H1 (cell line): ENCODE results near the gene AAK1. TPM values are rescaled to one million over a fixed set of nuclear protein-coding genes. Genes with fewer than 3 reads are reported as not detected.

ENCODE experiments used
- CTCF ChIA-PET: fragments of 300-600 bp; sonication (Branson Sonifier 250); formaldehyde crosslinking; loops from one replicate; lab custom pipeline; 2021; ENCODE audit not compliant: partially characterized antibody; lab: Charles Lee
- POLR2A ChIA-PET: fragments of 300-600 bp; sonication (Branson Sonifier 250); formaldehyde crosslinking; loops from one replicate; lab custom pipeline; 2021; ENCODE audit warnings: inconsistent platforms; ENCODE audit not compliant: partially characterized antibody; lab: Charles Lee
- DNase-seq, 2 experiments: peaks; one replicate each; pipeline versions ENCODE4 v3.0.0 to v3.0.0-alpha.2; 2010 to 2022; ENCODE audit warnings: low spot score in 2 of 2, low read depth in 1 of 2, mixed read lengths in 1 of 2
- FAIRE-seq: peaks from 2 replicates; lab custom pipeline; 2011; peaks lifted over from hg19 to GRCh38; lab: Jason Lieb, UNC
- H2AFZ ChIP-seq: 2 replicates; pipeline ENCODE4 v1.8.1; 2012; ENCODE audit warnings: low read length, inconsistent platforms
- H2AK5ac ChIP-seq: 2 replicates; pipeline ENCODE4 v1.6.1; 2013; ENCODE audit warnings: low read depth, low read length
- H2BK120ac ChIP-seq: replicated peaks from 2 replicates; pipeline ENCODE3; 2013; ENCODE audit warnings: low read depth, low read length, inconsistent platforms
- H2BK12ac ChIP-seq: 2 replicates; pipeline ENCODE4 v1.6.1; 2013; ENCODE audit warnings: low read depth, low read length
- H2BK15ac ChIP-seq: 2 replicates; pipeline ENCODE4 v1.6.1; 2013; ENCODE audit warnings: low read length
- H2BK20ac ChIP-seq: 2 replicates; pipeline ENCODE4 v1.6.1; 2013; ENCODE audit warnings: low read length
- H2BK5ac ChIP-seq: 2 replicates; pipeline ENCODE4 v1.6.1; 2013; ENCODE audit warnings: low read depth, low read length
- H3K14ac ChIP-seq: 2 replicates; pipeline ENCODE4 v1.6.1; 2013; ENCODE audit warnings: inconsistent platforms; ENCODE audit not compliant: insufficient read length
- H3K18ac ChIP-seq: 2 replicates; pipeline ENCODE4 v1.6.1; 2013; ENCODE audit warnings: low read length; ENCODE audit errors: extremely low read depth
- H3K23ac ChIP-seq: 2 replicates; pipeline ENCODE4 v1.6.1; 2013; ENCODE audit warnings: inconsistent platforms; ENCODE audit not compliant: insufficient read length
- H3K23me2 ChIP-seq: 2 replicates; pipeline ENCODE4 v1.6.1; 2013; ENCODE audit warnings: low read depth, low read length
- H3K27ac ChIP-seq: 2 replicates; pipeline ENCODE4 v1.6.1; 2011; ENCODE audit warnings: low read depth, low read length, inconsistent platforms
- H3K27me3 ChIP-seq, 4 experiments: replicated peaks in 1 of 4; 1 replicate in 1 of 4; 2 replicates in 3 of 4; pipeline versions ENCODE4 v1.6.1 to v1.8.1; 2011 to 2013; ENCODE audit warnings: low read length in 3 of 4, mild to moderate bottlenecking in 3 of 4, inconsistent platforms in 2 of 4, mixed read lengths in 2 of 4, moderate library complexity in 1 of 4; ENCODE audit not compliant: control insufficient read depth in 3 of 4, insufficient read depth in 3 of 4; ENCODE audit errors: extremely low read depth in 1 of 4
- H3K36me3 ChIP-seq, 4 experiments: 2 replicates each; pipeline versions ENCODE4 v1.6.1 to v1.8.1; 2011 to 2013; ENCODE audit warnings: mild to moderate bottlenecking in 4 of 4, low read length in 3 of 4, moderate library complexity in 2 of 4, control low read depth in 1 of 4, inconsistent platforms in 1 of 4; ENCODE audit not compliant: insufficient read depth in 4 of 4, control insufficient read depth in 2 of 4
- H3K4ac ChIP-seq: replicated peaks from 2 replicates; pipeline ENCODE3; 2013; ENCODE audit warnings: low read length, low read depth, mixed read lengths, inconsistent platforms; ENCODE audit not compliant: insufficient read length
- H3K4me1 ChIP-seq, 4 experiments: replicated peaks in 1 of 4; 1 replicate in 1 of 4; 2 replicates in 3 of 4; pipeline versions ENCODE4 v1.6.1 to v1.8.1; 2011 to 2013; ENCODE audit warnings: low read length in 3 of 4, inconsistent platforms in 2 of 4, mixed read lengths in 1 of 4; ENCODE audit not compliant: insufficient read depth in 4 of 4, control insufficient read depth in 3 of 4
- H3K4me2 ChIP-seq, 2 experiments: 2 replicates each; pipeline versions ENCODE4 v1.6.1 to v1.8.1; 2011 to 2013; ENCODE audit warnings: low read depth in 2 of 2, low read length in 2 of 2, control low read depth in 1 of 2, inconsistent platforms in 1 of 2, mild to moderate bottlenecking in 1 of 2; ENCODE audit not compliant: insufficient read depth in 1 of 2
- H3K4me3 ChIP-seq, 4 experiments: fragments of 200-600, 300-600 bp in 1 of 4; sonication (generic), shearing (Covaris generic), sonication (Bioruptor Twin) in 1 of 4; 2 replicates each; pipeline versions ENCODE4 v1.5.1 to v1.8.1; 2011 to 2016; ENCODE audit warnings: low read length in 4 of 4, low read depth in 3 of 4, control low read depth in 2 of 4, inconsistent platforms in 2 of 4, mild to moderate bottlenecking in 2 of 4, mixed read lengths in 1 of 4, moderate library complexity in 1 of 4; ENCODE audit not compliant: insufficient read depth in 2 of 4; ENCODE audit errors: extremely low read depth in 1 of 4
- H3K56ac ChIP-seq: replicated peaks from 2 replicates; pipeline ENCODE3; 2013; ENCODE audit warnings: low read depth, mild to moderate bottlenecking, mixed read lengths, low read length, inconsistent platforms; ENCODE audit not compliant: insufficient read length
- H3K79me1 ChIP-seq: 2 replicates; pipeline ENCODE4 v1.6.1; 2013; ENCODE audit warnings: low read depth, low read length, control low read depth
- H3K79me2 ChIP-seq, 2 experiments: 2 replicates each; pipeline versions ENCODE4 v1.6.1 to v1.8.1; 2012 to 2013; ENCODE audit warnings: low read length in 2 of 2, mild to moderate bottlenecking in 2 of 2, inconsistent platforms in 1 of 2; ENCODE audit not compliant: insufficient read depth in 2 of 2, control insufficient read depth in 1 of 2
- H3K9ac ChIP-seq, 4 experiments: replicated peaks in 1 of 4; 1 replicate in 1 of 4; 2 replicates in 3 of 4; pipeline versions ENCODE4 v1.6.1 to v1.8.1; 2011 to 2013; ENCODE audit warnings: low read depth in 3 of 4, low read length in 3 of 4, control low read depth in 2 of 4, mild to moderate bottlenecking in 2 of 4, moderate library complexity in 2 of 4, inconsistent platforms in 1 of 4; ENCODE audit errors: extremely low read depth in 1 of 4
- H3K9me3 ChIP-seq, 2 experiments: 2 replicates each; pipeline versions ENCODE4 v1.6.1 to v1.8.1; 2012 to 2013; ENCODE audit warnings: mild to moderate bottlenecking in 2 of 2, moderate library complexity in 2 of 2, control low read depth in 1 of 2, inconsistent platforms in 1 of 2, low read depth in 1 of 2, low read length in 1 of 2, mixed read lengths in 1 of 2; ENCODE audit not compliant: insufficient read depth in 2 of 2
- H4K20me1 ChIP-seq, 2 experiments: replicated peaks in 1 of 2; 2 replicates each; pipeline versions ENCODE3 to v1.8.1; 2011 to 2013; ENCODE audit warnings: inconsistent platforms in 2 of 2, low read length in 2 of 2, mild to moderate bottlenecking in 1 of 2; ENCODE audit not compliant: insufficient read depth in 2 of 2, control insufficient read depth in 1 of 2
- H4K5ac ChIP-seq: 2 replicates; pipeline ENCODE4 v1.6.1; 2013; ENCODE audit warnings: low read length, low read depth, mixed read lengths, inconsistent platforms; ENCODE audit not compliant: insufficient read length
- H4K8ac ChIP-seq: 2 replicates; pipeline ENCODE4 v1.8.0; 2013; ENCODE audit warnings: mild to moderate bottlenecking, moderate library complexity, low read length, inconsistent platforms; ENCODE audit not compliant: insufficient read depth; ENCODE audit errors: extremely low read depth
- H4K91ac ChIP-seq: replicated peaks from 2 replicates; pipeline ENCODE3; 2013; ENCODE audit warnings: low read length, mixed read lengths, inconsistent platforms; ENCODE audit not compliant: insufficient read length
- BRCA1 ChIP-seq: IDR thresholded peaks from 2 replicates; pipeline ENCODE4 v1.6.1; 2012; ENCODE audit warnings: low read depth, low read length, improper control_type of control experiment
- CBX8 ChIP-seq: fragments of 300-800, 300-1000 bp; sonication (generic); IDR thresholded peaks from 2 replicates; pipeline ENCODE4 v1.7.1; 2016; ENCODE audit warnings: low read depth, low read length, borderline replicate concordance
- KDM5A ChIP-seq: fragments of 200-600 bp; IDR thresholded peaks from 2 replicates; pipeline ENCODE4 v1.7.1; 2012; ENCODE audit warnings: mild to moderate bottlenecking, low read length, inconsistent platforms, mixed read lengths
- POLR2A ChIP-seq, 2 experiments: IDR thresholded peaks; 1 replicate in 1 of 2; 2 replicates in 1 of 2; pipeline ENCODE4 v1.6.1; 2011; ENCODE audit warnings: low read depth in 2 of 2, low read length in 2 of 2, mild to moderate bottlenecking in 2 of 2; ENCODE audit errors: control extremely low read depth in 1 of 2
- POLR2AphosphoS5 ChIP-seq: IDR thresholded peaks from 2 replicates; pipeline ENCODE4 v1.6.1; 2011; ENCODE audit warnings: low read depth, low read length
- POU5F1 ChIP-seq: IDR thresholded peaks from 2 replicates; pipeline ENCODE4 v1.6.1; 2011; ENCODE audit warnings: low read depth, mild to moderate bottlenecking, low read length, moderate library complexity
- SRF ChIP-seq: IDR thresholded peaks from 2 replicates; pipeline ENCODE4 v1.6.1; 2011; ENCODE audit warnings: mild to moderate bottlenecking, low read depth, low read length, moderate library complexity
- SUZ12 ChIP-seq: fragments of 200-600 bp; sonication (generic); IDR thresholded peaks from 2 replicates; pipeline ENCODE4 v1.6.1; 2012; ENCODE audit warnings: mild to moderate bottlenecking, inconsistent platforms, low read length, moderate library complexity, mixed read lengths
- WGBS, 2 experiments: shearing (Covaris generic) in 1 of 2; methylation state at CpG; one replicate each; pipeline versions ENCODE4 v1.1.6 to v1.1.7; 2013 to 2015; ENCODE audit warnings: low lambda C conversion rate in 2 of 2, mixed read lengths in 2 of 2, inconsistent platforms in 1 of 2, low coverage in 1 of 2, missing lambda C conversion rate in 1 of 2; ENCODE audit not compliant: insufficient replicate concordance in 2 of 2, insufficient coverage in 1 of 2, insufficient read length in 1 of 2; ENCODE audit errors: extremely low coverage in 1 of 2, missing lambda C conversion rate in 1 of 2; 5-methylcytosine and 5-hydroxymethylcytosine counted together
- polyA plus RNA-seq, 7 experiments: library from polyadenylated mRNA; depleted of rRNA in 3 of 7; stranded (reverse) in 5 of 7; unstranded in 2 of 7; fragments of >200 nt in 5 of 7; fragments of 200-250 nt in 2 of 7; gene quantifications; 1 replicate in 5 of 7; 2 replicates in 1 of 7; 4 replicates in 1 of 7; pipeline versions ENCODE4 v1.2.1 to v1.2.3, GENCODE V29; 2011 to 2013; ENCODE audit warnings: missing spikeins in 2 of 7, mixed read lengths in 2 of 7
- total RNA-seq: library from RNA; stranded (reverse); fragmentation: NEBNext Ultra II Directional; extraction: Animal tissue kit (Norgen Biotek cat#: 25700); gene quantifications from 2 replicates; pipeline ENCODE4 v1.2.1, GENCODE V29; 2021
- TF ChIP-seq, protein P1 (sequence below): IDR thresholded peaks from 2 replicates; pipeline ENCODE4 v1.6.1; 2012; ENCODE audit warnings: inconsistent platforms
- TF ChIP-seq, protein P2 (sequence below): IDR thresholded peaks from 2 replicates; pipeline ENCODE4 v1.6.1; 2012; ENCODE audit warnings: inconsistent platforms

The AAK1 gene
- total and polyA plus RNA-seq, 2 of the 8 experiments (the other 6 are each of a cell fraction or from before 2014, with no cell fraction given) = 10.0 to 40.5 TPM

DNA sequence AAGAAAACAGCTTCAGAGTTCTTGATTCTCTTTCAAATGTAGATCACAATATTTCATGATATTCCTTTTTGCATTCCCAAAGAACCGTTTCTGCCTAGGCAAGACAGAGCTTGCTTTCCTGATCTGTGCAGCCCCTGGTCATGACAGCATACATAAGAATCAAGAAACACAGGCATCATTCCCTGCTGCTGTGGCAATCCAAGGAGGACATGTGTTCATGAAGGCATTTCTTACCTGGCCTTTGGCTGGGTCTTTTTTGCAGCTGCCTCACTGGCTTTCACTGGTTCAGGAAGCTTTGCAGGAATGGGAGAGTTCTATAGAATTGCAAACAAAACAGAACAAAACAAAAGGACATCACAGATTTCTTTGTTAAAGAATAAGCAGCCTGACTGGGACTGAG is 118.7 kb downstream of the AAK1 start:
- H3K27me3 ChIP-seq = no peaks in the 10 kb centered on the region
- H2BK20ac ChIP-seq = no peak overlapping the region
- H3K4me2 ChIP-seq = peak overlapping the region; percentile 21 to 72
- CTCF ChIA-PET = interaction anchor here (0.7 to 2.2 kb wide), 5 partner anchors 9 to 293 kb away, joined by 3 to 7 read pairs (median 3); no protein-coding TSS in a partner anchor
- H3K56ac ChIP-seq = no peak overlapping the region
- H3K23ac ChIP-seq = no peak overlapping the region
- H2BK5ac ChIP-seq = 0 out of 2 replicates have a peak overlapping the region, but pooled peaks have one; percentile 3
- H4K91ac ChIP-seq = no peak overlapping the region
- no peak overlapping the region for H3K4ac ChIP-seq
- H3K23me2 ChIP-seq = no peaks in the 10 kb centered on the region
- no peak overlapping the region for H3K14ac ChIP-seq
- no peaks in the 10 kb centered on the region for H3K79me2 ChIP-seq
- H3K18ac ChIP-seq = no peak overlapping the region
- H4K8ac ChIP-seq = no peak overlapping the region
- H3K27ac ChIP-seq = no peak overlapping the region
- no peak overlapping the region for H4K5ac ChIP-seq
- no peak overlapping the region for H3K4me3 ChIP-seq
- no peak overlapping the region for H2AK5ac ChIP-seq
- H2BK120ac ChIP-seq = no peak overlapping the region
- peaks cover 5 to 25% (median 9%) of the 10 kb centered on the region in 4 experiments; a peak in 6 of 8 replicates for H3K36me3 ChIP-seq
- POLR2A ChIA-PET = interaction anchor here (1.6 kb wide), 1 partner anchor 119 kb away, joined by 3 read pairs; the partner anchor contains the start of gene AAK1
- H4K20me1 ChIP-seq = no peaks in the 10 kb centered on the region
- DNase-seq (no peak), FAIRE-seq (no peak)
- H3K9me3 ChIP-seq = no peaks in the 10 kb centered on the region
- no peaks in the 10 kb centered on the region for H3K79me1 ChIP-seq
- 83% methylated on average over 1 of the region's 1 CpG; no CpG with 5 or more reads in 1 of the 2 experiments for WGBS, 2 experiments
- no peak for TF ChIP-seq CBX8
- TF ChIP-seq, protein P1, sequence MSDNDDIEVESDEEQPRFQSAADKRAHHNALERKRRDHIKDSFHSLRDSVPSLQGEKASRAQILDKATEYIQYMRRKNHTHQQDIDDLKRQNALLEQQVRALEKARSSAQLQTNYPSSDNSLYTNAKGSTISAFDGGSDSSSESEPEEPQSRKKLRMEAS = no peak
- no peak for TF ChIP-seq KDM5A
- TF ChIP-seq POLR2A (IDR thresholded peaks at IDR 0.05; ENCODE audit: control extremely low read depth in 1 of 2, low read depth in 2 of 2, low read length in 2 of 2) = no peak
- no peak for TF ChIP-seq SUZ12
- TF ChIP-seq SRF = no peak
- no peak for TF ChIP-seq BRCA1
- no peak for TF ChIP-seq POLR2AphosphoS5
- TF ChIP-seq, protein P2, sequence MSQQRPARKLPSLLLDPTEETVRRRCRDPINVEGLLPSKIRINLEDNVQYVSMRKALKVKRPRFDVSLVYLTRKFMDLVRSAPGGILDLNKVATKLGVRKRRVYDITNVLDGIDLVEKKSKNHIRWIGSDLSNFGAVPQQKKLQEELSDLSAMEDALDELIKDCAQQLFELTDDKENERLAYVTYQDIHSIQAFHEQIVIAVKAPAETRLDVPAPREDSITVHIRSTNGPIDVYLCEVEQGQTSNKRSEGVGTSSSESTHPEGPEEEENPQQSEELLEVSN = no peak
- no peak for TF ChIP-seq POU5F1
- H3K4me1 ChIP-seq = peaks cover 2 to 9% (median 5%) of the 10 kb centered on the region in 4 experiments; a peak in 5 of 7 replicates
- no peak overlapping the region for H2BK15ac ChIP-seq
- no peak overlapping the region for H3K9ac ChIP-seq
- H2AFZ ChIP-seq = no peak overlapping the region
- H2BK12ac ChIP-seq = no peak overlapping the region
